Right hindlimb (tissue), 1 donor: ENCODE measurements around the gene FLVCR2.
"Not testable (repeated sequence)": the region's sequence is repeated elsewhere in the genome, so short reads cannot be mapped to it uniquely, and the experiment has no call there.

Experiments used
- DNase-seq: peaks from one replicate; pipeline ENCODE4 v3.0.0-alpha.2; 2018

Gene FLVCR2

GRCh38 chr14:75673345-75674035 lies 95.1 kb downstream of the FLVCR2 start:
- no peak for DNase-seq

- no peak for DNase-seq
These were observed 97.0 kb downstream of the FLVCR2 start for GRCh38 chr14:75675265-75675960.

- DNase-seq = no peak
These were observed 107.5 kb downstream of the FLVCR2 start for GRCh38 chr14:75685910-75686309.

- peak; percentile 83 for DNase-seq
These were observed 110.6 kb downstream of the FLVCR2 start for GRCh38 chr14:75689012-75689411.

GRCh38 chr14:75690010-75690409 lies 111.6 kb downstream of the FLVCR2 start:
- DNase-seq = no peak

GRCh38 chr14:75695025-75695424 lies 116.6 kb downstream of the FLVCR2 start:
- not testable (repeated sequence) for DNase-seq

GRCh38 chr14:75697386-75697785 lies 119.0 kb downstream of the FLVCR2 start:
- DNase-seq = no peak
